Measurements from ENCODE around the gene PPP3R2. TPM values are rescaled to one million over a fixed set of nuclear protein-coding genes. Genes with fewer than 3 reads are reported as not detected.

Gene PPP3R2
- total and polyA plus RNA-seq, 10 of the 15 experiments (the other 5 are each of a cell fraction or from before 2014, with no cell fraction given), result not detected

DNA sequence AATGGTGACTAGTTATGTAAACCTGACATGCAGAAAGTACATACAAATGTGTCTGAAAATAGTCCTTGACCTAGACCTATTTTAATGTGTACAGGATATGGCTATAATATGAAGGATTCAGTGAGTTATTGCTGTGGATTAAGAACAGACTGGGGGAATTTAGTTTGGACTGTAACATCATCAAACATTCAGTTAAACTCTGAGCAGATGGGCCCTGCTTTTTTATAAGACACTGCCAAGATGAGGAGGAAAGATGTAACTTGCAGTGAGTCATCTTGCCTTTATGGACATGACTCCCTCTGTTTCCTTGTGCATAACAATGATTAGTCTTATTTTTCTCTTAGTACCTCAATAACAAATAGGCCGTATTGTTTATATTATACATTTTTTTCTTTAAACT, 12.2 kb downstream of the PPP3R2 start:
- no peaks in the 10 kb centered on the region for H3K9me3 ChIP-seq (replicated peaks; ENCODE audit: control insufficient read depth, insufficient read depth, low read length)
- 65% methylated on average over 1 of the region's 1 CpG for WGBS (ENCODE audit: insufficient coverage, insufficient replicate concordance, low lambda C conversion rate, missing lambda C conversion rate)
- no peak overlapping the region for H3K9ac ChIP-seq (ENCODE audit: control insufficient read depth, insufficient read depth, low read length)
- ATAC-seq (no peak), DNase-seq (ENCODE audit: low read depth, low spot score) (no peak), FAIRE-seq (no peak)
- CTCF ChIA-PET, result no interaction called here
- no peaks in the 10 kb centered on the region for H3K27me3 ChIP-seq (replicated peaks in 1 of 2; ENCODE audit: control insufficient read depth in 2 of 2, insufficient read depth in 2 of 2, low read length in 1 of 2)
- H4K20me1 ChIP-seq (ENCODE audit: control insufficient read depth, insufficient read depth), result no peaks in the 10 kb centered on the region
- H3K4me3 ChIP-seq, result no peak overlapping the region
- no TSS peak for BruUV-seq (replicated peaks)
- no peak overlapping the region for H3K27ac ChIP-seq (ENCODE audit: control insufficient read depth, insufficient read depth)
- no peaks in the 10 kb centered on the region; the same call in 1 of the 2 replicates for H3K4me1 ChIP-seq (ENCODE audit: control insufficient read depth, insufficient read depth, low read length)
- SMC1A ChIA-PET (ENCODE audit: uncharacterized antibody, unreplicated experiment), result no interaction called here
- H3K4me2 ChIP-seq (ENCODE audit: control insufficient read depth, insufficient read depth), result no peak overlapping the region
- no peaks in the 10 kb centered on the region for H3K36me3 ChIP-seq (ENCODE audit: control insufficient read depth in 2 of 2, insufficient read depth in 2 of 2, low read length in 1 of 2)
- H2AFZ ChIP-seq (ENCODE audit: control insufficient read depth, low read depth, low read length), result no peak overlapping the region
- POLR2A ChIA-PET, result no interaction called here
- intact Hi-C loops (cut with micrococcal nuclease; ENCODE audit: unreplicated experiment) (no loop called here), in situ Hi-C loops (cut with MboI) (no loop called here)
- RAD21 ChIA-PET (ENCODE audit: unreplicated experiment), result no interaction called here
- H3K79me2 ChIP-seq (ENCODE audit: control insufficient read depth, insufficient read depth, low read length), result no peaks in the 10 kb centered on the region
- TF ChIP-seq, protein P1, sequence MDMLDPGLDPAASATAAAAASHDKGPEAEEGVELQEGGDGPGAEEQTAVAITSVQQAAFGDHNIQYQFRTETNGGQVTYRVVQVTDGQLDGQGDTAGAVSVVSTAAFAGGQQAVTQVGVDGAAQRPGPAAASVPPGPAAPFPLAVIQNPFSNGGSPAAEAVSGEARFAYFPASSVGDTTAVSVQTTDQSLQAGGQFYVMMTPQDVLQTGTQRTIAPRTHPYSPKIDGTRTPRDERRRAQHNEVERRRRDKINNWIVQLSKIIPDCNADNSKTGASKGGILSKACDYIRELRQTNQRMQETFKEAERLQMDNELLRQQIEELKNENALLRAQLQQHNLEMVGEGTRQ (IDR thresholded peaks at IDR 0.05; ENCODE audit: borderline replicate concordance, low read depth, low read length), result no peak
- TF ChIP-seq, protein P2, sequence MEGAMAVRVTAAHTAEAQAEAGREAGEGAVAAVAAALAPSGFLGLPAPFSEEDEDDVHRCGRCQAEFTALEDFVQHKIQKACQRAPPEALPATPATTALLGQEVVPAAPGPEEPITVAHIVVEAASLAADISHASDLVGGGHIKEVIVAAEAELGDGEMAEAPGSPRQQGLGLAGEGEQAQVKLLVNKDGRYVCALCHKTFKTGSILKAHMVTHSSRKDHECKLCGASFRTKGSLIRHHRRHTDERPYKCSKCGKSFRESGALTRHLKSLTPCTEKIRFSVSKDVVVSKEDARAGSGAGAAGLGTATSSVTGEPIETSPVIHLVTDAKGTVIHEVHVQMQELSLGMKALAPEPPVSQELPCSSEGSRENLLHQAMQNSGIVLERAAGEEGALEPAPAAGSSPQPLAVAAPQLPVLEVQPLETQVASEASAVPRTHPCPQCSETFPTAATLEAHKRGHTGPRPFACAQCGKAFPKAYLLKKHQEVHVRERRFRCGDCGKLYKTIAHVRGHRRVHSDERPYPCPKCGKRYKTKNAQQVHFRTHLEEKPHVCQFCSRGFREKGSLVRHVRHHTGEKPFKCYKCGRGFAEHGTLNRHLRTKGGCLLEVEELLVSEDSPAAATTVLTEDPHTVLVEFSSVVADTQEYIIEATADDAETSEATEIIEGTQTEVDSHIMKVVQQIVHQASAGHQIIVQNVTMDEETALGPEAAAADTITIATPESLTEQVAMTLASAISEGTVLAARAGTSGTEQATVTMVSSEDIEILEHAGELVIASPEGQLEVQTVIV (IDR thresholded peaks at IDR 0.05; ENCODE audit: borderline replicate concordance, partially characterized antibody), result no peak
- no peak for TF ChIP-seq NR2F1 (conservative IDR thresholded peaks at IDR 0.05)
- no peak for TF ChIP-seq ZNF207 (IDR thresholded peaks at IDR 0.05; ENCODE audit: borderline replicate concordance)
- TF ChIP-seq SUPT20H (IDR thresholded peaks at IDR 0.05; ENCODE audit: borderline replicate concordance, control insufficient read depth, low read depth, low read length), result no peak
- no peak for TF ChIP-seq BCL11A (IDR thresholded peaks at IDR 0.05; ENCODE audit: low read depth, low read length)
- TF ChIP-seq ZNF274 (IDR thresholded peaks at IDR 0.05; ENCODE audit: insufficient read depth, insufficient read length), result no peak
- TF ChIP-seq, protein P3, sequence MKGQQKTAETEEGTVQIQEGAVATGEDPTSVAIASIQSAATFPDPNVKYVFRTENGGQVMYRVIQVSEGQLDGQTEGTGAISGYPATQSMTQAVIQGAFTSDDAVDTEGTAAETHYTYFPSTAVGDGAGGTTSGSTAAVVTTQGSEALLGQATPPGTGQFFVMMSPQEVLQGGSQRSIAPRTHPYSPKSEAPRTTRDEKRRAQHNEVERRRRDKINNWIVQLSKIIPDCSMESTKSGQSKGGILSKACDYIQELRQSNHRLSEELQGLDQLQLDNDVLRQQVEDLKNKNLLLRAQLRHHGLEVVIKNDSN (IDR thresholded peaks at IDR 0.05; ENCODE audit: borderline replicate concordance, extremely low read length, insufficient read depth, low read depth, low read length), result no peak
- TF ChIP-seq, protein P4, sequence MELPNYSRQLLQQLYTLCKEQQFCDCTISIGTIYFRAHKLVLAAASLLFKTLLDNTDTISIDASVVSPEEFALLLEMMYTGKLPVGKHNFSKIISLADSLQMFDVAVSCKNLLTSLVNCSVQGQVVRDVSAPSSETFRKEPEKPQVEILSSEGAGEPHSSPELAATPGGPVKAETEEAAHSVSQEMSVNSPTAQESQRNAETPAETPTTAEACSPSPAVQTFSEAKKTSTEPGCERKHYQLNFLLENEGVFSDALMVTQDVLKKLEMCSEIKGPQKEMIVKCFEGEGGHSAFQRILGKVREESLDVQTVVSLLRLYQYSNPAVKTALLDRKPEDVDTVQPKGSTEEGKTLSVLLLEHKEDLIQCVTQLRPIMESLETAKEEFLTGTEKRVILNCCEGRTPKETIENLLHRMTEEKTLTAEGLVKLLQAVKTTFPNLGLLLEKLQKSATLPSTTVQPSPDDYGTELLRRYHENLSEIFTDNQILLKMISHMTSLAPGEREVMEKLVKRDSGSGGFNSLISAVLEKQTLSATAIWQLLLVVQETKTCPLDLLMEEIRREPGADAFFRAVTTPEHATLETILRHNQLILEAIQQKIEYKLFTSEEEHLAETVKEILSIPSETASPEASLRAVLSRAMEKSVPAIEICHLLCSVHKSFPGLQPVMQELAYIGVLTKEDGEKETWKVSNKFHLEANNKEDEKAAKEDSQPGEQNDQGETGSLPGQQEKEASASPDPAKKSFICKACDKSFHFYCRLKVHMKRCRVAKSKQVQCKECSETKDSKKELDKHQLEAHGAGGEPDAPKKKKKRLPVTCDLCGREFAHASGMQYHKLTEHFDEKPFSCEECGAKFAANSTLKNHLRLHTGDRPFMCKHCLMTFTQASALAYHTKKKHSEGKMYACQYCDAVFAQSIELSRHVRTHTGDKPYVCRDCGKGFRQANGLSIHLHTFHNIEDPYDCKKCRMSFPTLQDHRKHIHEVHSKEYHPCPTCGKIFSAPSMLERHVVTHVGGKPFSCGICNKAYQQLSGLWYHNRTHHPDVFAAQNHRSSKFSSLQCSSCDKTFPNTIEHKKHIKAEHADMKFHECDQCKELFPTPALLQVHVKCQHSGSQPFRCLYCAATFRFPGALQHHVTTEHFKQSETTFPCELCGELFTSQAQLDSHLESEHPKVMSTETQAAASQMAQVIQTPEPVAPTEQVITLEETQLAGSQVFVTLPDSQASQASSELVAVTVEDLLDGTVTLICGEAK (IDR thresholded peaks at IDR 0.05; ENCODE audit: borderline replicate concordance), result no peak
- TF ChIP-seq, protein P5, sequence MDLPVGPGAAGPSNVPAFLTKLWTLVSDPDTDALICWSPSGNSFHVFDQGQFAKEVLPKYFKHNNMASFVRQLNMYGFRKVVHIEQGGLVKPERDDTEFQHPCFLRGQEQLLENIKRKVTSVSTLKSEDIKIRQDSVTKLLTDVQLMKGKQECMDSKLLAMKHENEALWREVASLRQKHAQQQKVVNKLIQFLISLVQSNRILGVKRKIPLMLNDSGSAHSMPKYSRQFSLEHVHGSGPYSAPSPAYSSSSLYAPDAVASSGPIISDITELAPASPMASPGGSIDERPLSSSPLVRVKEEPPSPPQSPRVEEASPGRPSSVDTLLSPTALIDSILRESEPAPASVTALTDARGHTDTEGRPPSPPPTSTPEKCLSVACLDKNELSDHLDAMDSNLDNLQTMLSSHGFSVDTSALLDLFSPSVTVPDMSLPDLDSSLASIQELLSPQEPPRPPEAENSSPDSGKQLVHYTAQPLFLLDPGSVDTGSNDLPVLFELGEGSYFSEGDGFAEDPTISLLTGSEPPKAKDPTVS (IDR thresholded peaks at IDR 0.05; ENCODE audit: low read depth, low read length), result no peak
- TF ChIP-seq ZNF217 (IDR thresholded peaks at IDR 0.05), result no peak
- no peak for TF ChIP-seq RAD21 (IDR thresholded peaks at IDR 0.05; ENCODE audit: insufficient read depth, low read depth, low read length)
- TF ChIP-seq NFIC (IDR thresholded peaks at IDR 0.05; ENCODE audit: low read depth, low read length), result no peak
